Measurements from ENCODE around the gene NDRG2.

GRCh38 chr14:20971705-20972021 is 53.2 kb downstream of the NDRG2 start:
- TF ChIP-seq EZH2phosphoT487 (IDR thresholded peaks at IDR 0.05; ENCODE audit: insufficient read depth, low read depth) (no peak), EZH2 (IDR thresholded peaks at IDR 0.05; ENCODE audit: insufficient read depth, poor library complexity, severe bottlenecking) (no peak)
